ENCODE results near the gene PLXNA4.
A peak's percentile ranks its signal among the peaks of the same experiment; 100 is the strongest.

PLXNA4 gene

GRCh38 chr7:132592936-132593335 is 16.7 kb upstream of the PLXNA4 start:
- no peak overlapping the region for H3K4me3 ChIP-seq (ENCODE audit: low read depth, low read length)
- TF ChIP-seq CTCF (IDR thresholded peaks at IDR 0.05; ENCODE audit: low read depth, low read length): no peak
- in situ Hi-C loops (cut with HindIII; ENCODE audit: low sequenced_read_pairs): no loop called here
- DNase-seq (ENCODE audit: low read depth, low spot score): no peak

GRCh38 chr7:132592231-132592920 is 16.1 kb upstream of the PLXNA4 start:
- H3K4me3 ChIP-seq (ENCODE audit: low read depth, low read length): no peak overlapping the region
- in situ Hi-C loops (cut with HindIII; ENCODE audit: low sequenced_read_pairs): no loop called here
- TF ChIP-seq CTCF (IDR thresholded peaks at IDR 0.05; ENCODE audit: low read depth, low read length): no peak
- no peak for DNase-seq (ENCODE audit: low read depth, low spot score)

- DNase-seq (ENCODE audit: low read depth, low spot score): peak; percentile 35
- in situ Hi-C loops (cut with HindIII; ENCODE audit: low sequenced_read_pairs): no loop called here
- no peak for TF ChIP-seq CTCF (IDR thresholded peaks at IDR 0.05; ENCODE audit: low read depth, low read length)
- H3K4me3 ChIP-seq (ENCODE audit: low read depth, low read length): no peak overlapping the region
Observed at GRCh38 chr7:132590162-132590561, 13.9 kb upstream of the PLXNA4 start.

GRCh38 chr7:132588596-132588995 is 12.3 kb upstream of the PLXNA4 start:
- in situ Hi-C loops (cut with HindIII; ENCODE audit: low sequenced_read_pairs): no loop called here

GRCh38 chr7:132584796-132585494 is 8.7 kb upstream of the PLXNA4 start:
- no peak for TF ChIP-seq CTCF (IDR thresholded peaks at IDR 0.05; ENCODE audit: low read depth, low read length)
- no peak overlapping the region for H3K4me3 ChIP-seq (ENCODE audit: low read depth, low read length)
- DNase-seq (ENCODE audit: low read depth, low spot score): no peak
- in situ Hi-C loops (cut with HindIII; ENCODE audit: low sequenced_read_pairs): no loop called here

More at GRCh38 chr7:132588596-132588995, 12.3 kb upstream of the PLXNA4 start:
- no peak for DNase-seq (ENCODE audit: low read depth, low spot score)
- H3K4me3 ChIP-seq (ENCODE audit: low read depth, low read length): no peak overlapping the region
- no peak for TF ChIP-seq CTCF (IDR thresholded peaks at IDR 0.05; ENCODE audit: low read depth, low read length)

- in situ Hi-C loops (cut with HindIII; ENCODE audit: low sequenced_read_pairs): no loop called here
- no peak for DNase-seq (ENCODE audit: low read depth, low spot score)
- no peak for TF ChIP-seq CTCF (IDR thresholded peaks at IDR 0.05; ENCODE audit: low read depth, low read length)
- no peak overlapping the region for H3K4me3 ChIP-seq (ENCODE audit: low read depth, low read length)
Observed at GRCh38 chr7:132581431-132581830, 5.2 kb upstream of the PLXNA4 start.

Data from astrocyte of the spinal cord (primary cell).